ENCODE data around the gene SYNC. TPM values are rescaled to one million over a fixed set of nuclear protein-coding genes. Genes with fewer than 3 reads are reported as not detected.

Gene SYNC
- total and polyA plus RNA-seq, 9 of the 15 experiments (the other 6 are each of a cell fraction or from before 2014, with no cell fraction given), result 0.49 to 1.1 (median 0.87) TPM

DNA sequence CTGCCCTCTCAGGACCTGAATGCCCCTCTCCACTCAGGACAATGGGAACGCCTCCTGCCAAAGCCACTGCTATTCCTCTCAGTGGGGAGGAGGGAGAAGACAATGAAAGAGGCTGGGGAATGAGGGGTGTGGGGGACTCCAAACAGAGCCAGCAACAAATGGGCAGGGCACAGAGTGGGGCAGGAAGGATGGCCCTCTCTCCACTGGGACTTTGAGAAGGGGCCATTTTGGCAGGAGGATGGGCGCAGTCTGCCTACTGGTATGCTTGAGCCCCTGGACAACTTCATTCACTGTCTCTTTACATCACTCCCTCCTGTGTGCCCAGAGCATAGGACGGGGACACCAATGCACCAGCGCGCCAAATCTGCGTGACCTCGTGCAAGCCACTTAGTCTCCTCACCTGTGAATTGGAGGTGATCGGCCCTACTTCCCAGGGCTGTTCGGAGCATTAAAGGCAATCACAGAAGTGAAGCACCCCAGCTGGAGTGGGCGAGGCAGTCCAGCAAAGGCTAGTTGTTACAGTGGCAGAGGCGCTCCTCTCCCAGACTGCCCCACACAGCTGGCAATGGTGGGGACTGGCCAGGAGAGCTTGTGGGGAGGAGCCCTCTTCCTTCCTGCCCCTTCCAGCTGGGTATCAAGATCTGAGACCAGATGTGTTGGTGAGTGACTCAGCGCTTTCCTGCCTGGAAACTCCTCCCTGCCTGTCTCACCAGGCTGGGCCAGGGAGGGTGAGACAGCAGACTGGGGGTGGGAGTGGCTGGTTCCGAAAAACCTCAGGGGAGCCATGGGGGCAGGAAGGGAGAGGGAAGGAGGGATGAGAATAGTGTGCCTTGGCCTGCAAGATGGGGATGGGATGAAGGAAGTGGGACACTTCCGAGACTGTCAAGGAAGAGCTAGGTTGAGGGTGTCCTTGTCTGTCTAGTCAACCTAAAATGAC lies 22.4 kb upstream of the SYNC start (continued):
- TF ChIP-seq, protein P1, sequence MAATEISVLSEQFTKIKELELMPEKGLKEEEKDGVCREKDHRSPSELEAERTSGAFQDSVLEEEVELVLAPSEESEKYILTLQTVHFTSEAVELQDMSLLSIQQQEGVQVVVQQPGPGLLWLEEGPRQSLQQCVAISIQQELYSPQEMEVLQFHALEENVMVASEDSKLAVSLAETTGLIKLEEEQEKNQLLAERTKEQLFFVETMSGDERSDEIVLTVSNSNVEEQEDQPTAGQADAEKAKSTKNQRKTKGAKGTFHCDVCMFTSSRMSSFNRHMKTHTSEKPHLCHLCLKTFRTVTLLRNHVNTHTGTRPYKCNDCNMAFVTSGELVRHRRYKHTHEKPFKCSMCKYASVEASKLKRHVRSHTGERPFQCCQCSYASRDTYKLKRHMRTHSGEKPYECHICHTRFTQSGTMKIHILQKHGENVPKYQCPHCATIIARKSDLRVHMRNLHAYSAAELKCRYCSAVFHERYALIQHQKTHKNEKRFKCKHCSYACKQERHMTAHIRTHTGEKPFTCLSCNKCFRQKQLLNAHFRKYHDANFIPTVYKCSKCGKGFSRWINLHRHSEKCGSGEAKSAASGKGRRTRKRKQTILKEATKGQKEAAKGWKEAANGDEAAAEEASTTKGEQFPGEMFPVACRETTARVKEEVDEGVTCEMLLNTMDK (IDR thresholded peaks at IDR 0.05; ENCODE audit: borderline replicate concordance, insufficient read depth, low read depth, low read length, poor library complexity, severe bottlenecking), result no peak
- TF ChIP-seq RHOXF2B (CRISPR knock-in tag; conservative IDR thresholded peaks at IDR 0.05) (no peak), EP300 (IDR thresholded peaks at IDR 0.05; ENCODE audit: low read length) (peak; percentile 90), ERF (CRISPR knock-in tag; IDR thresholded peaks at IDR 0.05) (no peak), HNRNPL (IDR thresholded peaks at IDR 0.05; ENCODE audit: low read depth, low read length) (no peak), CHD2 (IDR thresholded peaks at IDR 0.05; ENCODE audit: low read depth, low read length) (0 out of 2 replicates have a peak, but pooled peaks have one; percentile 14), MCM3 (IDR thresholded peaks at IDR 0.05) (no peak), MTA3 (IDR thresholded peaks at IDR 0.05; ENCODE audit: borderline replicate concordance) (peak; percentile 96), ZNF707 (CRISPR knock-in tag; conservative IDR thresholded peaks at IDR 0.05) (no peak), STAT5A (IDR thresholded peaks at IDR 0.05; ENCODE audit: borderline replicate concordance, low read length) (no peak), CSDE1 (IDR thresholded peaks at IDR 0.05) (no peak)
- TF ChIP-seq, protein P2, sequence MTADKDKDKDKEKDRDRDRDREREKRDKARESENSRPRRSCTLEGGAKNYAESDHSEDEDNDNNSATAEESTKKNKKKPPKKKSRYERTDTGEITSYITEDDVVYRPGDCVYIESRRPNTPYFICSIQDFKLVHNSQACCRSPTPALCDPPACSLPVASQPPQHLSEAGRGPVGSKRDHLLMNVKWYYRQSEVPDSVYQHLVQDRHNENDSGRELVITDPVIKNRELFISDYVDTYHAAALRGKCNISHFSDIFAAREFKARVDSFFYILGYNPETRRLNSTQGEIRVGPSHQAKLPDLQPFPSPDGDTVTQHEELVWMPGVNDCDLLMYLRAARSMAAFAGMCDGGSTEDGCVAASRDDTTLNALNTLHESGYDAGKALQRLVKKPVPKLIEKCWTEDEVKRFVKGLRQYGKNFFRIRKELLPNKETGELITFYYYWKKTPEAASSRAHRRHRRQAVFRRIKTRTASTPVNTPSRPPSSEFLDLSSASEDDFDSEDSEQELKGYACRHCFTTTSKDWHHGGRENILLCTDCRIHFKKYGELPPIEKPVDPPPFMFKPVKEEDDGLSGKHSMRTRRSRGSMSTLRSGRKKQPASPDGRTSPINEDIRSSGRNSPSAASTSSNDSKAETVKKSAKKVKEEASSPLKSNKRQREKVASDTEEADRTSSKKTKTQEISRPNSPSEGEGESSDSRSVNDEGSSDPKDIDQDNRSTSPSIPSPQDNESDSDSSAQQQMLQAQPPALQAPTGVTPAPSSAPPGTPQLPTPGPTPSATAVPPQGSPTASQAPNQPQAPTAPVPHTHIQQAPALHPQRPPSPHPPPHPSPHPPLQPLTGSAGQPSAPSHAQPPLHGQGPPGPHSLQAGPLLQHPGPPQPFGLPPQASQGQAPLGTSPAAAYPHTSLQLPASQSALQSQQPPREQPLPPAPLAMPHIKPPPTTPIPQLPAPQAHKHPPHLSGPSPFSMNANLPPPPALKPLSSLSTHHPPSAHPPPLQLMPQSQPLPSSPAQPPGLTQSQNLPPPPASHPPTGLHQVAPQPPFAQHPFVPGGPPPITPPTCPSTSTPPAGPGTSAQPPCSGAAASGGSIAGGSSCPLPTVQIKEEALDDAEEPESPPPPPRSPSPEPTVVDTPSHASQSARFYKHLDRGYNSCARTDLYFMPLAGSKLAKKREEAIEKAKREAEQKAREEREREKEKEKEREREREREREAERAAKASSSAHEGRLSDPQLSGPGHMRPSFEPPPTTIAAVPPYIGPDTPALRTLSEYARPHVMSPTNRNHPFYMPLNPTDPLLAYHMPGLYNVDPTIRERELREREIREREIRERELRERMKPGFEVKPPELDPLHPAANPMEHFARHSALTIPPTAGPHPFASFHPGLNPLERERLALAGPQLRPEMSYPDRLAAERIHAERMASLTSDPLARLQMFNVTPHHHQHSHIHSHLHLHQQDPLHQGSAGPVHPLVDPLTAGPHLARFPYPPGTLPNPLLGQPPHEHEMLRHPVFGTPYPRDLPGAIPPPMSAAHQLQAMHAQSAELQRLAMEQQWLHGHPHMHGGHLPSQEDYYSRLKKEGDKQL (CRISPR knock-in tag; IDR thresholded peaks at IDR 0.05; ENCODE audit: borderline replicate concordance), result no peak
- TF ChIP-seq, protein P3, sequence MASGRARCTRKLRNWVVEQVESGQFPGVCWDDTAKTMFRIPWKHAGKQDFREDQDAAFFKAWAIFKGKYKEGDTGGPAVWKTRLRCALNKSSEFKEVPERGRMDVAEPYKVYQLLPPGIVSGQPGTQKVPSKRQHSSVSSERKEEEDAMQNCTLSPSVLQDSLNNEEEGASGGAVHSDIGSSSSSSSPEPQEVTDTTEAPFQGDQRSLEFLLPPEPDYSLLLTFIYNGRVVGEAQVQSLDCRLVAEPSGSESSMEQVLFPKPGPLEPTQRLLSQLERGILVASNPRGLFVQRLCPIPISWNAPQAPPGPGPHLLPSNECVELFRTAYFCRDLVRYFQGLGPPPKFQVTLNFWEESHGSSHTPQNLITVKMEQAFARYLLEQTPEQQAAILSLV (tag; IDR thresholded peaks at IDR 0.05), result no peak; the same call in 1 of the 2 replicates
- TF ChIP-seq, protein P4, sequence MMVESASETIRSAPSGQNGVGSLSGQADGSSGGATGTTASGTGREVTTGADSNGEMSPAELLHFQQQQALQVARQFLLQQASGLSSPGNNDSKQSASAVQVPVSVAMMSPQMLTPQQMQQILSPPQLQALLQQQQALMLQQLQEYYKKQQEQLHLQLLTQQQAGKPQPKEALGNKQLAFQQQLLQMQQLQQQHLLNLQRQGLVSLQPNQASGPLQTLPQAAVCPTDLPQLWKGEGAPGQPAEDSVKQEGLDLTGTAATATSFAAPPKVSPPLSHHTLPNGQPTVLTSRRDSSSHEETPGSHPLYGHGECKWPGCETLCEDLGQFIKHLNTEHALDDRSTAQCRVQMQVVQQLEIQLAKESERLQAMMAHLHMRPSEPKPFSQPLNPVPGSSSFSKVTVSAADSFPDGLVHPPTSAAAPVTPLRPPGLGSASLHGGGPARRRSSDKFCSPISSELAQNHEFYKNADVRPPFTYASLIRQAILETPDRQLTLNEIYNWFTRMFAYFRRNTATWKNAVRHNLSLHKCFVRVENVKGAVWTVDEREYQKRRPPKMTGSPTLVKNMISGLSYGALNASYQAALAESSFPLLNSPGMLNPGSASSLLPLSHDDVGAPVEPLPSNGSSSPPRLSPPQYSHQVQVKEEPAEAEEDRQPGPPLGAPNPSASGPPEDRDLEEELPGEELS (CRISPR knock-in tag; IDR thresholded peaks at IDR 0.05; ENCODE audit: borderline replicate concordance), result no peak
- TF ChIP-seq, protein P5, sequence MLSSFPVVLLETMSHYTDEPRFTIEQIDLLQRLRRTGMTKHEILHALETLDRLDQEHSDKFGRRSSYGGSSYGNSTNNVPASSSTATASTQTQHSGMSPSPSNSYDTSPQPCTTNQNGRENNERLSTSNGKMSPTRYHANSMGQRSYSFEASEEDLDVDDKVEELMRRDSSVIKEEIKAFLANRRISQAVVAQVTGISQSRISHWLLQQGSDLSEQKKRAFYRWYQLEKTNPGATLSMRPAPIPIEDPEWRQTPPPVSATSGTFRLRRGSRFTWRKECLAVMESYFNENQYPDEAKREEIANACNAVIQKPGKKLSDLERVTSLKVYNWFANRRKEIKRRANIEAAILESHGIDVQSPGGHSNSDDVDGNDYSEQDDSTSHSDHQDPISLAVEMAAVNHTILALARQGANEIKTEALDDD (IDR thresholded peaks at IDR 0.05), result peak; percentile 33; the same call in 1 of the 2 replicates

Data from K562 (cell line).